HEK293 (cell line): ENCODE results near the gene TPRX2.

Experiments used
- CTCF ChIP-seq: fragments of 450-650 bp; formaldehyde crosslinking; IDR thresholded peaks from 2 replicates; pipeline ENCODE4 v1.5.1; 2016; ENCODE audit warnings: missing biosample characterization, missing genetic modification characterization
- KLF10 ChIP-seq: fragments of 450-650 bp; IDR thresholded peaks from 2 replicates; pipeline ENCODE4 v1.5.1; 2018; ENCODE audit warnings: missing biosample characterization, mild to moderate bottlenecking, missing genetic modification characterization
- ZNF629 ChIP-seq: fragments of 450-650 bp; formaldehyde crosslinking; IDR thresholded peaks from 2 replicates; pipeline ENCODE4 v1.5.1; 2017; ENCODE audit warnings: missing biosample characterization, missing genetic modification characterization
- ZNF747 ChIP-seq: fragments of 450-650 bp; formaldehyde crosslinking; IDR thresholded peaks from 2 replicates; pipeline ENCODE4 v1.5.1; 2016; ENCODE audit warnings: missing biosample characterization, missing genetic modification characterization
- ZNF776 ChIP-seq: fragments of 450-650 bp; formaldehyde crosslinking; IDR thresholded peaks from 2 replicates; pipeline ENCODE4 v1.5.0; 2017; ENCODE audit warnings: missing biosample characterization, missing genetic modification characterization, borderline replicate concordance
- ZSCAN5A ChIP-seq: fragments of 450-650 bp; formaldehyde crosslinking; IDR thresholded peaks from 2 replicates; pipeline ENCODE4 v1.5.1; 2016; ENCODE audit warnings: missing biosample characterization, missing genetic modification characterization

GRCh38 chr19:47839411-47839810 lies 19.6 kb upstream of the TPRX2 start:
- TF ChIP-seq ZNF747 (tag by site-specific recombination) (no peak), CTCF (tag by site-specific recombination) (no peak), ZSCAN5A (tag by site-specific recombination) (no peak), ZNF776 (tag by site-specific recombination) (no peak), ZNF629 (tag by site-specific recombination) (no peak), KLF10 (no peak)
